HG03039 (cell line): ENCODE data around the gene LTBP3.
A peak's percentile ranks its signal among the peaks of the same experiment; 100 is the strongest.

ENCODE experiments used
- ATAC-seq: cut with Tn5 transposase; IDR thresholded peaks from one replicate; pipeline ENCODE4 v1.9.1; 2021; ENCODE audit warnings: mild to moderate bottlenecking, moderate library complexity; ENCODE audit not compliant: unreplicated experiment

LTBP3 gene

GRCh38 chr11:65498727-65498976 is 59.5 kb downstream of the LTBP3 start:
- no peak for ATAC-seq

GRCh38 chr11:65498042-65498726 is 60.0 kb downstream of the LTBP3 start:
- no peak for ATAC-seq

GRCh38 chr11:65497141-65498041 is 60.8 kb downstream of the LTBP3 start:
- peak; percentile 60 for ATAC-seq

DNA sequence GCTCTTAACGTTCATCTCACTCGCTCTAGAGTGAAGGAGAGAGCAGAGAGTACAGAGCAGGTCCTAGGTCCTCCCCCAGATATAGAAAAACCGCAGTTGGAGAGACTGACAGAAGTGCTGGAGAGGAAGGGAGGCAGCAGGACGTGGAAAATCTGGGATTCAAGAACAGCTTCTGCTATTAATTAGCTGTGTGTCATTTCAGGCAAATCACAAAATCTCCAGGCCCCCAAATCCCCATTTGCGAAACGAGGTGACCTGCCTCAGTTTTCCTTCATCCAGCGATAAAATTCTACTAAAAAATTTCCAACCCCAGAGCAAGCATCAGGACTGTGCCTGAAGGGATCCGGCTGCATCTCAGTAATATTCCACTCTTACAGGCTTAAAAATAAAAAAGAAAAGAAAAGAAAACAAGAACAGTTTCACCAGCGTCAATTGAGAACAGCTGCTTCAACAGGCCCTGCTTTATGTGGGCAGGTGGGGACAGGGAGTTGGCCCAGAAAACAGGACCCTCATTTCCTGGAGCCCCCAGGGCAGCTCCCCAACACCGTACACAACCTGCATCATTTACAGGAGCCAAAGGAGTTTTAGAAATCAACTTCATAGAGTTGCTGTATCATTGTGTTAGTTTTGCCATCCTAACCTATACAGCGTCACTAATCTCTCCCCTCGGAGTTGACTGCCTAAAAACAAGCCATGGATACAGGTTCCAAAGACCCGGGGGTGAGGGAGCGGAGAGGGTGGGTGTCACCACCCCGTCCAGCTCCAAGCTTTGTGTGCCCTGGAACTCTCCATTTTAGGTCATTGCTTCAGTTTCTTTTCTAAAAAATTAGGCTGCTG is 61.6 kb downstream of the LTBP3 start:
- ATAC-seq, result no peak

GRCh38 chr11:65493367-65494176 is 64.6 kb downstream of the LTBP3 start:
- ATAC-seq, result no peak

- no peak for ATAC-seq
These were observed 65.4 kb downstream of the LTBP3 start for GRCh38 chr11:65492637-65493366.

GRCh38 chr11:65492387-65492636 is 65.8 kb downstream of the LTBP3 start:
- ATAC-seq, result no peak

DNA sequence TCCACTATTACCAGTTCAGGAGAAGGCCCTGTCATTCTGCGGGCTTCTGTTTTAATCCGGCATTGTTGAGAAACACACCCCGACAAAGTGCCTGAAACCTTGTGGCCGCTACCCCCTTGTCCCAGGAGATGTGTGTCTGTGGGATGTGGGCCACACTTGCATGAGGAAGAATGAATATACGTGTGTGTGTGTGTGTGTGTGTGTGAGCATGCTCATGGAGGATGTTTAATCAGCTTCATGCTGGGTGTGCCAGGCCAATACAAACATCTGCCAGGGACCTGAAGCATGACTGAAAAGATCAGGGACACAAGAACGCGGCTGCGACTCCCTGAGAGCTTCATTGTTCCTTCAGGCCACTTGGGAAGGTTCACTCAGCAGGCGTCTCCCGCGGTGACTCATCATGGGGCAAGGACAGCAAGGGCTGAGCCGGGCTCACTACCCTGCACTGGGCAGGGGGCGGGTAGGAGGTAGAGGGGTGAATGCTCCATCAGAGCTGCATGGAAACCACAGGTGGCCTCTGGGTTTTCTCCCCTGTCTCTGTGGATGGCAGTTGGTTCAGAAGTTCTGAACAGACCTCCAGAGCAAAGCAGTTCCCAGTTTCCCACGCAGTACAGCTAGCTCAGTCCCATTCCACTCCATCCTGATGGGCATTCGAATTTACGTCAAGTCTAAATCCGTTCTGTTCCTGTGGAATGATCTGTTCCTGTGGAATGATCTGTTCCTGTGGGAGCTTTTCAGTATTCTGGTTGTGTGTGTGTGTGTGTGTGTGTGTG is 66.4 kb downstream of the LTBP3 start:
- ATAC-seq, result no peak

DNA sequence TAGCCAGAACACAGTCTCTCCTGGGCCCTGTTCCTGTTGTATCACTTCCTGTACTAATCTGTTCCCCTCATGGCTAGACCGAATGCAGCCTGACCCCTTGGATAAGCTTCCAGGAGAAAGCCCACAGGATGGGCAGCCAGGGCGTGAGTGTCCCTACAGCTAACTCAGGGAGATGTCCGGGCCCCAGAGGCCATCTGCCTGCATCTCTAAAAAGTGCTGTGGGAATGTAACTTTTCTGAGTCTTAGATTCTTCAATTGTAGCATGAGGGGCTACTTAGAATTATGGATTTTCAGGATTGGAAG is 67.0 kb downstream of the LTBP3 start:
- ATAC-seq, result no peak

DNA sequence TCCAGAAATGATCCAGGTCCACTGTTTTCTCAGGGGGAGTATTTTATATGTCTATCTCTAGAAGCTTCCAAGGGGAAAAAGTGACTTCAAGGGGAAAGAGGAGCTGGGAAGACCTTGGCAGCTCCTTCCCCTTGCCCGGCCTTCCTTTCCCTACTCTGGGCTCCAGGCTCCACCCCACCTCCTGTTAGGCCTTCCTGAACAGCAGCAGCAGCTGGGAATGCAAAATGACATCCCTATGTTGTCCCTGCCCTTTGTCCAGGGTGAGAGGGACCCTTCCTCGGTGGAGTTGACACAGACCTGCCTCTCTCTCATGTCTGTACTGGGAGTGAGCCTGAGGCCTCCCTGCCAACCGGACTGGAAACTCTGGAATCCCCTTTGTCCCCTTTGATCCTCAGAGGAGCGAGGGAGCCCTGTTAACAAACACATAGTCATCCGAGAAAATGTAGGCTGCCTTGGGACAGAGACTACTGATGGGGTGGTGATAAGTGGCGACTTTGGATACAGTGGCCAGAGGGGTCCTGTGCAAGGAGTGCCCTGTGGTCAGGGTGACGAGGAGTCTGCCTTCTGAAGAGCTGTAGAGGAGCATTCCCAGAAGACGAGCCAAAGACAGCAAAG is 68.3 kb downstream of the LTBP3 start:
- no peak for ATAC-seq

DNA sequence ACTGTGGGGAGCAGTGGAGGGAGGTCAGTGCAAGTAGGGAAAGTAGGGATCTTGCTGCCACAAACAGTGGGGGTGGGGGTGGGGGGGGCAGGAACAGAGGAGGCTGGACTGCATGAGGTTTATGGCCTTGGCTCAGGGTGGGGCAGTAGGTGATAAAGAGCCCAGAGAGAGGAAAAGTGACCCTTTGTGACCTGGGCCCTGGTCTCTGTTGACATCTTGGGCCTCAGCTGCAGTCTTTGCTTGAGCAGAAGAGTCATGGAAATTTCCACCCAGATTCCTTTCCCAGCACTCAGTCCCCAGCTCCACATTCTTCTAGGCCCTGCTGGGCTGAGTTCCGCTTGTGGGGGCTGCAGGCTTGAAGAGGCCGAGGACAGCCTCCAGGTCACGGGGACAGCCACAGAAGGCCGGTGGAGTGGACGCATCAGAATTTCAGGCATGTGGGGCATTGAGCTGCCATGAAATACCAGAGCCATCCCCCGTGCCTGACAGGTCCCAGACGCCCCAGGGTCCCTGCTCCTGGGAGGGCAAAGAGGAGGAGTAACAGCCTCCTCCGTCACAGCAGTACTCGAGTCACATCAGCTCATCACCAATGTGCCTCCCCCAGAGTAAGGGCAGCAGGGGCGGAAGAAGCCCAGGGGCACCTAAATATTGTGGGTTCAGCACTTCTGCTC is 69.0 kb downstream of the LTBP3 start:
- ATAC-seq, result no peak
